ENCODE data around the gene STX19. TPM values are rescaled to one million over a fixed set of nuclear protein-coding genes. Genes with fewer than 3 reads are reported as not detected.
"Not testable (repeated sequence)": the region's sequence is repeated elsewhere in the genome, so short reads cannot be mapped to it uniquely, and the experiment has no call there.

STX19 gene
- total and polyA plus RNA-seq, 8 donors, result 1.7 to 21.1 (median 9.2) TPM; not detected in 3

DNA sequence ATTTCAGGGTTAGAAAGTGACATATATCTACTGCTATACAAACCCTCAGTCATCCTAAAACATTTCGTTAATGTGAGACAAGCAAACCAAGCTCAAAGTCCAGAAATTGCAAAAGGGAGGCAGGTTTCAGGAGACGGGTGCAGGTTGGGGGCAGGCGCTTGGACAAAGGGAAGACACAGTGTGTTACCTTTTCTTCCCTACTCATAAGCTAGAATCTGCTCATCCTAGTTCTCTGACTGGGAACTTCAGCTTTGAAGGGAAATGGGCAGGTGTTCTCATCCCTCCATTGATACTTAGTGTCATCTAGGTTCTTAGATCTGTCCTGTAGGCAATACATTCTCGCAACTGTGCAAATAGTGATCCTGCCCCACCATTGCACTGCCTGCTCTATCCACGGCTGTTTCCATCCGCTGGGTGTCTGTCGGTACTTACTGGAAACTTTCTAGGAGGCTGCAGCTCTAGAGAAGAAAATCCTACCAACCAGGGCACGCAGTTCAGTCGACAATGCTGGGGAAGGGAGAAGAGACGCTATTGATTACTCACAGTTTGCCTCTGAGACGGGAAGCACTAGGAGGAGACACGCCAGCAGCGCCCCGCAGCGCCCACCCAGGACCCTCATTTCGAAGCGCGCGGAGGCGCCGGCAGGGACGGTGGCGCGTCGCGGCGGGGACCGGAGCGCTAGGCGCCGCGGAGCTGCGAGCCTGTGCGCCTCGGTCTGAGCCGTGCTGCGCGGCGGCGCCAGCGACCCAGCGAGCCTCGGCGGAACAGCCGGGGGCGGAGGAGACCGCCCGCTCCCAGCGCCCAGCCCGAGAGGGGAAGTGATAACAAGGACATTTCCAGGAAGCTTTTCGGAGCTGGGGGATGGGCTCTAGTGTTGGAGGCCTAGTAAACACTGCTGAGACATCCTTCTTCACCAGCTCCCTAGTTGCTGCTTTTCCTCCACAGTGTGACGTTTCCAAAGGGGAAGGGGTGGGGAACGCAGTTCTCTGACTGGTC is 55.0 kb downstream of the STX19 start, which contains the start of gene PROS1:
PROS1 (minus strand) TSS at position 766 of the 996 bp plus-strand sequence; CDS start at position 619, 147 bp downstream.
- Histone ChIP-seq H3K9me3 (no peaks in the 10 kb centered on the region), H3K27me3 (no peaks in the 10 kb centered on the region), H3K36me3 (no peaks in the 10 kb centered on the region), H3K4me1 (peaks cover 3 to 17% (median 12%) of the 10 kb centered on the region in 4 donors), H3K4me3 (peak within 1 kb of the TSS; percentile 50 to 61 (median 54)), H3K27ac (peak within 1 kb of the TSS; percentile 65 to 90 (median 83))
- TF ChIP-seq, protein P1, sequence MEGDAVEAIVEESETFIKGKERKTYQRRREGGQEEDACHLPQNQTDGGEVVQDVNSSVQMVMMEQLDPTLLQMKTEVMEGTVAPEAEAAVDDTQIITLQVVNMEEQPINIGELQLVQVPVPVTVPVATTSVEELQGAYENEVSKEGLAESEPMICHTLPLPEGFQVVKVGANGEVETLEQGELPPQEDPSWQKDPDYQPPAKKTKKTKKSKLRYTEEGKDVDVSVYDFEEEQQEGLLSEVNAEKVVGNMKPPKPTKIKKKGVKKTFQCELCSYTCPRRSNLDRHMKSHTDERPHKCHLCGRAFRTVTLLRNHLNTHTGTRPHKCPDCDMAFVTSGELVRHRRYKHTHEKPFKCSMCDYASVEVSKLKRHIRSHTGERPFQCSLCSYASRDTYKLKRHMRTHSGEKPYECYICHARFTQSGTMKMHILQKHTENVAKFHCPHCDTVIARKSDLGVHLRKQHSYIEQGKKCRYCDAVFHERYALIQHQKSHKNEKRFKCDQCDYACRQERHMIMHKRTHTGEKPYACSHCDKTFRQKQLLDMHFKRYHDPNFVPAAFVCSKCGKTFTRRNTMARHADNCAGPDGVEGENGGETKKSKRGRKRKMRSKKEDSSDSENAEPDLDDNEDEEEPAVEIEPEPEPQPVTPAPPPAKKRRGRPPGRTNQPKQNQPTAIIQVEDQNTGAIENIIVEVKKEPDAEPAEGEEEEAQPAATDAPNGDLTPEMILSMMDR (IDR thresholded peaks at IDR 0.05), result no peak
- peak; percentile 29 for TF ChIP-seq EP300 (IDR thresholded peaks at IDR 0.05)
- peak; percentile 33 to 81 (median 58) for TF ChIP-seq POLR2AphosphoS5 (IDR thresholded peaks at IDR 0.05)
- 0 to 4% (median 1%) methylated on average over 13 to 53 of the region's 53 CpGs for WGBS, 5 donors
- peak; percentile 69 to 94 for DNase-seq
- intact Hi-C loops (cut with DNase I; ENCODE audit: low total_unique reads), result no loop called here

DNA sequence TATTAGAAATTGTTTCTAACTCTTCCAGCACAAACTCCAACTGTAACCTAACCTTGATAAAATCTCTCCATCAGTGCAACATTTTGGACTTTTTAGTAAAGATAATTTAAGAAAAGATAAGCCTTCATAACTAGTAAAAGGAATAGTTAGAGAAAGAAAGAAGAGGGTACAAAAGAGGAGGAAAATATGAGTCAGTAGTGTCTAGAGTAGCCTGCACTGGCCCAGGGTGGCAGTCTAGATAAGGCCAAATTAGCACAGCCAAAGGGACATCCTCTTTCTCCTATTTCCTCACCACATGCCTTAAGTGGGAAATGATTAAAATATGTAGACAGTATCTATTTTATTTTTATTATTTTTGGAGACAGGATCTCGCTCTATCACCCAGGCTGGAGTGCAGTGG is 58.4 kb downstream of the STX19 start:
- no peak for DNase-seq
- intact Hi-C loops (cut with DNase I; ENCODE audit: low total_unique reads), result no loop called here
- 86 to 100% (median 96%) methylated on average over 1 of the region's 1 CpG for WGBS, 5 donors

DNA sequence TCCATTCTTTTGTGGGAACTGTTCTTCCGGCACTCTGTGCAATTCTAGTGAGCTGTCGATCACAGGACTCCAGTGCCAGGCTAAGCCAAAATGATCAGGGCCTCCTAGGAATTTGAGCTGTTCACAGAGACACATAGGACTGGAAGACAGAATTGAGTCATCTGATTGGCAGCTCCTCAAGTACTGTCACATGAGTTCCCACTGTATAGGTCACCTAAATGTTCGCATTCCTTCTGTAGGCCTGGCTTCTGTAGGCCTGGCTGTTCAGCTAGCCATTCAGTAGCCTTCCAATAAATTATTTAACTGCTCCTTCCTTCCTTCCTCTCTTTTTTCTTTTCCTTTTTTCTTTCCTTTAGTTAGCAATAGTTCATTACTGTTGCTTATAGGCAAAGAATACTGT is 59.0 kb downstream of the STX19 start:
- peaks cover 3 to 17% (median 11%) of the 10 kb centered on the region in 4 donors for H3K4me1 ChIP-seq
- intact Hi-C loops (cut with DNase I; ENCODE audit: low total_unique reads), result no loop called here
- H3K36me3 ChIP-seq, result no peaks in the 10 kb centered on the region
- DNase-seq, result no peak
- 50 to 81% (median 61%) methylated on average over 3 of the region's 3 CpGs for WGBS, 5 donors
- TF ChIP-seq, protein P1 (IDR thresholded peaks at IDR 0.05), result no peak
- TF ChIP-seq EP300 (IDR thresholded peaks at IDR 0.05) (no peak), POLR2AphosphoS5 (IDR thresholded peaks at IDR 0.05) (no peak), POLR2A (IDR thresholded peaks at IDR 0.05) (no peak)
- no peaks in the 10 kb centered on the region for H3K27me3 ChIP-seq
- H3K9me3 ChIP-seq, result peaks cover 0 to 2% (median under 1%) of the 10 kb centered on the region in 4 donors
- H3K4me3 ChIP-seq, result no peak overlapping the region
- no peak overlapping the region for H3K27ac ChIP-seq

More for the DNA sequence above, 58.4 kb downstream of the STX19 start:
- Histone ChIP-seq H3K9me3 (no peaks in the 10 kb centered on the region), H3K27ac (no peak overlapping the region), H3K4me1 (peaks cover 3 to 17% (median 12%) of the 10 kb centered on the region in 4 donors), H3K4me3 (no peak overlapping the region), H3K27me3 (no peaks in the 10 kb centered on the region), H3K36me3 (no peaks in the 10 kb centered on the region)
- TF ChIP-seq EP300 (IDR thresholded peaks at IDR 0.05) (no peak), POLR2A (IDR thresholded peaks at IDR 0.05) (no peak), POLR2AphosphoS5 (IDR thresholded peaks at IDR 0.05) (no peak)
- TF ChIP-seq, protein P1 (IDR thresholded peaks at IDR 0.05), result no peak

DNA sequence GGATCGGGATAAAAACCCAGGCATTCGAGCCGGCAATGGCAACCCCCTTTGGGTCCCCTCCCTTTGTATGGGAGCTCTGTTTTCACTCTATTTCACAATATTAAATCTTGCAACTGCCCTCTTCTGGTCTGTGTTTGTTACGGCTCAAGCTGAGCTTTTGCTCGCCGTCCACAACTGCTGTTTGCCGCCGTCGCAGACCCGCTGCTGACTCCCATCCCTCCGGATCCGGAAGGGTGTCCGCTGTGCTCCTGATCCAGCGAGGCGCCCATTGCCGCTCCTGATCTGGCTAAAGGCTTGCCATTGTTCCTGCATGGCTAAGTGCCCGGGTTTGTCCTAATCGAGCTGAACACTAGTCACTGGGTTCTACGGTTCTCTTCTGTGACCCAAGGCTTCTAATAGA is 63.3 kb downstream of the STX19 start:
- H3K36me3 ChIP-seq; intact Hi-C loops (cut with DNase I; ENCODE audit: low total_unique reads); DNase-seq; H3K9me3 ChIP-seq; H3K4me3 ChIP-seq; H3K27ac ChIP-seq; H3K4me1 ChIP-seq; H3K27me3 ChIP-seq: not testable (repeated sequence)
- WGBS, 5 donors, result 91 to 97% (median 96%) methylated on average over 19 of the region's 19 CpGs

Small RNA genes lying within 50 kb of the gene (small RNA-seq; reads per million reads assigned to genes)
- 0 reads per million in 4 donors for gene RF00019
- 0 reads per million in 4 donors for gene RNU6-511P

Other genes with a start within 250 kb of the STX19 start
- 10 to 100 TPM in 3 of 5 donors, 1 to 10 TPM in 2; 2.3 to 37.5 (median 14.2) TPM for gene PROS1, start 54.7 kb downstream of the STX19 start, total RNA-seq
- gene PROS1, start 54.7 kb downstream of the STX19 start, polyA plus RNA-seq, result 1 to 10 TPM; 2.2 to 7.4 (median 6.1) TPM
- gene ARL13B, start 48.4 kb downstream of the STX19 start, total RNA-seq, result 10 to 100 TPM in 2 of 5 donors, 1 to 10 TPM in 2, under 1 TPM in 1; 0.45 to 23.2 (median 6.5) TPM
- gene ARL13B, start 48.4 kb downstream of the STX19 start, polyA plus RNA-seq, result 1 to 10 TPM; 2.4 to 5.2 (median 3.0) TPM
- 1 to 10 TPM; 1.4 to 6.2 (median 4.7) TPM for gene DHFR2, start 34.3 kb upstream of the STX19 start, total RNA-seq
- 1 to 10 TPM; 1.1 to 2.5 (median 1.8) TPM for gene DHFR2, start 34.3 kb upstream of the STX19 start, polyA plus RNA-seq
- 10 to 100 TPM; 15.1 to 88.8 (median 22.2) TPM for gene NSUN3, start 34.5 kb upstream of the STX19 start, total RNA-seq
- 1 to 10 TPM; 2.4 to 6.3 (median 6.3) TPM for gene NSUN3, start 34.5 kb upstream of the STX19 start, polyA plus RNA-seq

Data from stomach (tissue), 9 donors.